ENCODE data around the gene C2CD2L. TPM values are rescaled to one million over a fixed set of nuclear protein-coding genes. Genes with fewer than 3 reads are reported as not detected.

Gene C2CD2L
- total and polyA plus RNA-seq, 2 of the 13 experiments (the other 11 are each of a cell fraction or from before 2014, with no cell fraction given) = 3.7 to 5.5 TPM

GRCh38 chr11:119147604-119148333 is 40.6 kb downstream of the C2CD2L start:
- intact Hi-C loops (cut with micrococcal nuclease; ENCODE audit: unreplicated experiment) = no loop called here
- no TSS peak for BruUV-seq (replicated peaks)
- peaks cover 13 to 60% of the 10 kb centered on the region in 2 experiments for H3K27me3 ChIP-seq (ENCODE audit: control insufficient read depth in 1 of 2, insufficient read depth in 2 of 2, low read length in 2 of 2)
- H3K9ac ChIP-seq (ENCODE audit: insufficient read depth, low read depth, low read length) = no peak overlapping the region
- in situ Hi-C loops (cut with HindIII; ENCODE audit: extremely low pct_ligation_motif_present, low pct_unique_long_range_greater_than_20kb) = no loop called here
- no peak overlapping the region for H2AFZ ChIP-seq (ENCODE audit: low read length)
- TF ChIP-seq EED (CRISPR knock-in tag; IDR thresholded peaks at IDR 0.05) (no peak), ZFP41 (CRISPR knock-in tag; IDR thresholded peaks at IDR 0.05; ENCODE audit: borderline replicate concordance) (no peak), MAZ (IDR thresholded peaks at IDR 0.05; ENCODE audit: borderline replicate concordance, low read depth, low read length) (no peak), MAZ (CRISPR knock-in tag; IDR thresholded peaks at IDR 0.05; ENCODE audit: low read depth) (no peak)
- ATAC-seq (no peak), DNase-seq (ENCODE audit: low spot score) (no peak), FAIRE-seq (no peak)
- no peaks in the 10 kb centered on the region for H3K36me3 ChIP-seq (replicated peaks in 1 of 2; ENCODE audit: control insufficient read depth in 1 of 2, insufficient read depth in 2 of 2, low read length in 2 of 2)
- 20% methylated on average over 4 of the region's 6 CpGs for WGBS (ENCODE audit: low lambda C conversion rate)
- no peak overlapping the region for H3K27ac ChIP-seq (ENCODE audit: extremely low read length, insufficient read depth, low read length)
- peaks cover 6% of the 10 kb centered on the region; the same call in 1 of the 2 replicates for H3K4me1 ChIP-seq (ENCODE audit: insufficient read depth, low read length)
- ChIA-PET POLR2A (no interaction called here), CTCF (ENCODE audit: low intra/inter-chr PET ratio, low total read pairs) (no interaction called here)
- no peaks in the 10 kb centered on the region for H3K79me2 ChIP-seq (ENCODE audit: insufficient read depth, low read length)
- H3K4me2 ChIP-seq (ENCODE audit: low read depth, low read length) = no peak overlapping the region
- H3K9me3 ChIP-seq (ENCODE audit: low read length) = no peaks in the 10 kb centered on the region
- H3K4me3 ChIP-seq (replicated peaks in 1 of 3; ENCODE audit: insufficient read depth in 1 of 3, low read depth in 2 of 3, low read length in 3 of 3) = no peak overlapping the region
- no peaks in the 10 kb centered on the region for H4K20me1 ChIP-seq (ENCODE audit: insufficient read depth, low read length)

GRCh38 chr11:119148720-119149017 is 41.5 kb downstream of the C2CD2L start:
- CTCF ChIA-PET (ENCODE audit: low intra/inter-chr PET ratio, low total read pairs) = no interaction called here
- H3K9ac ChIP-seq (ENCODE audit: insufficient read depth, low read depth, low read length) = no peak overlapping the region
- POLR2A ChIA-PET = no interaction called here

More at GRCh38 chr11:119148720-119149017, 41.5 kb downstream of the C2CD2L start:
- intact Hi-C loops (cut with micrococcal nuclease; ENCODE audit: unreplicated experiment) (no loop called here), in situ Hi-C loops (cut with HindIII; ENCODE audit: extremely low pct_ligation_motif_present, low pct_unique_long_range_greater_than_20kb) (no loop called here)
- Histone ChIP-seq H3K9me3 (ENCODE audit: low read length) (no peaks in the 10 kb centered on the region), H3K4me1 (ENCODE audit: insufficient read depth, low read length) (peaks cover 6% of the 10 kb centered on the region; the same call in 1 of the 2 replicates), H3K36me3 (replicated peaks in 1 of 2; ENCODE audit: control insufficient read depth in 1 of 2, insufficient read depth in 2 of 2, low read length in 2 of 2) (no peaks in the 10 kb centered on the region), H3K4me3 (replicated peaks in 1 of 3; ENCODE audit: insufficient read depth in 1 of 3, low read depth in 2 of 3, low read length in 3 of 3) (peak overlapping the region; percentile 48 to 68 (median 61); a peak in 5 of 6 replicates), H3K27me3 (ENCODE audit: control insufficient read depth in 1 of 2, insufficient read depth in 2 of 2, low read length in 2 of 2) (peaks cover 15 to 68% of the 10 kb centered on the region in 2 experiments), H3K27ac (ENCODE audit: extremely low read length, insufficient read depth, low read length) (no peak overlapping the region), H3K79me2 (ENCODE audit: insufficient read depth, low read length) (no peaks in the 10 kb centered on the region), H4K20me1 (ENCODE audit: insufficient read depth, low read length) (no peaks in the 10 kb centered on the region), H3K4me2 (ENCODE audit: low read depth, low read length) (peak overlapping the region; percentile 66), H2AFZ (ENCODE audit: low read length) (no peak overlapping the region)
- 0% methylated on average over 13 of the region's 16 CpGs for WGBS (ENCODE audit: low lambda C conversion rate)
- TF ChIP-seq ZFP91 (CRISPR knock-in tag; IDR thresholded peaks at IDR 0.05; ENCODE audit: borderline replicate concordance) = peak; percentile 99
- no peak for TF ChIP-seq ZNF503 (CRISPR knock-in tag; IDR thresholded peaks at IDR 0.05)
- no peak for TF ChIP-seq ZNF615 (CRISPR knock-in tag; IDR thresholded peaks at IDR 0.05; ENCODE audit: borderline replicate concordance)
- DNase-seq (ENCODE audit: low spot score) = no peak
- FAIRE-seq = no peak
- ATAC-seq = no peak
- BruUV-seq (replicated peaks) = no TSS peak

All from HepG2 (cell line).